Fibroblast of the conjunctiva (primary cell): ENCODE data around the gene INPPL1.
"Not testable (repeated sequence)": the region's sequence is repeated elsewhere in the genome, so short reads cannot be mapped to it uniquely, and the experiment has no call there.

Experiments
- DNase-seq: peaks from one replicate; pipeline ENCODE4 v3.0.0-alpha.2; 2010; ENCODE audit warnings: low read depth

The INPPL1 gene, protein sequence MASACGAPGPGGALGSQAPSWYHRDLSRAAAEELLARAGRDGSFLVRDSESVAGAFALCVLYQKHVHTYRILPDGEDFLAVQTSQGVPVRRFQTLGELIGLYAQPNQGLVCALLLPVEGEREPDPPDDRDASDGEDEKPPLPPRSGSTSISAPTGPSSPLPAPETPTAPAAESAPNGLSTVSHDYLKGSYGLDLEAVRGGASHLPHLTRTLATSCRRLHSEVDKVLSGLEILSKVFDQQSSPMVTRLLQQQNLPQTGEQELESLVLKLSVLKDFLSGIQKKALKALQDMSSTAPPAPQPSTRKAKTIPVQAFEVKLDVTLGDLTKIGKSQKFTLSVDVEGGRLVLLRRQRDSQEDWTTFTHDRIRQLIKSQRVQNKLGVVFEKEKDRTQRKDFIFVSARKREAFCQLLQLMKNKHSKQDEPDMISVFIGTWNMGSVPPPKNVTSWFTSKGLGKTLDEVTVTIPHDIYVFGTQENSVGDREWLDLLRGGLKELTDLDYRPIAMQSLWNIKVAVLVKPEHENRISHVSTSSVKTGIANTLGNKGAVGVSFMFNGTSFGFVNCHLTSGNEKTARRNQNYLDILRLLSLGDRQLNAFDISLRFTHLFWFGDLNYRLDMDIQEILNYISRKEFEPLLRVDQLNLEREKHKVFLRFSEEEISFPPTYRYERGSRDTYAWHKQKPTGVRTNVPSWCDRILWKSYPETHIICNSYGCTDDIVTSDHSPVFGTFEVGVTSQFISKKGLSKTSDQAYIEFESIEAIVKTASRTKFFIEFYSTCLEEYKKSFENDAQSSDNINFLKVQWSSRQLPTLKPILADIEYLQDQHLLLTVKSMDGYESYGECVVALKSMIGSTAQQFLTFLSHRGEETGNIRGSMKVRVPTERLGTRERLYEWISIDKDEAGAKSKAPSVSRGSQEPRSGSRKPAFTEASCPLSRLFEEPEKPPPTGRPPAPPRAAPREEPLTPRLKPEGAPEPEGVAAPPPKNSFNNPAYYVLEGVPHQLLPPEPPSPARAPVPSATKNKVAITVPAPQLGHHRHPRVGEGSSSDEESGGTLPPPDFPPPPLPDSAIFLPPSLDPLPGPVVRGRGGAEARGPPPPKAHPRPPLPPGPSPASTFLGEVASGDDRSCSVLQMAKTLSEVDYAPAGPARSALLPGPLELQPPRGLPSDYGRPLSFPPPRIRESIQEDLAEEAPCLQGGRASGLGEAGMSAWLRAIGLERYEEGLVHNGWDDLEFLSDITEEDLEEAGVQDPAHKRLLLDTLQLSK

DNA sequence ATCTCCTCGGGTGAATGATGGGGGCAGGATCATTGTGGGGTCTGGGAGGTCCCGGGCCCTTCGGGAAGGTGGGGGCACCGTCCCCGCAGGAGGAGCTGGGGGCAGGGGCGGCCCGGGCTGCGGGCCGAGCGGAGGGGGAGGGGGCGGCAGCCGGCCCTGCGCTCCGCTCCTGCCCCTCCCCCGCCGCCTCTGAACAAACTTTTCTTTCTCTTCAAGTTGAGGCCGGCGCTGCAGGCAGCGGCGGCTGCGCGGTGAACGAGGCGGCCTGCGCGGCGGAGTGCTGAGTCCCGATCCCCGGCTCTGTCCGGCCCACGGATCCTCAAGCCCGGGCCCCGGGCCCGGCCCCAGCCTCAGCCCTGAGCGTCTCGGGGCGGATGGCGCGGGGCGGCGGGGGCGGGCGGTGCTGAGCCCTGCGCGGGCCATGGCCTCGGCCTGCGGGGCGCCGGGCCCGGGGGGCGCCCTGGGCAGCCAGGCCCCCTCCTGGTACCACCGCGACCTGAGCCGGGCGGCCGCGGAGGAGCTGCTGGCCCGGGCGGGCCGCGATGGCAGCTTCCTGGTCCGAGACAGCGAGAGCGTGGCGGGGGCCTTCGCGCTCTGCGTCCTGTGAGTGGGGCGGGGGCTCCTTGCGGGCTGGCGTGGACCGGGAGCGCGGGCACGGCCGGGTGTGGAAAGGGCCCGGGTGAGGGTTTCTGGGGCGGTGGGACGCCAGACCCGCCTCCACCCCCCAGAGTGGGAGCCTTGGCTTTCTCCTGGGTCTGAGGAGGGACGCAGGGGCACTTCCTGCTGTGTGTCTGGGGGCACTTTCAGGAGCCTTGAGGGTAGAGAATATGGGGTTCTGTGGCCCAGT lies at the start of gene INPPL1:
INPPL1 (plus strand) TSS at position 204 of the 847 bp plus-strand sequence; CDS start at position 422, 218 bp downstream.
- DNase-seq, result no peak

DNA sequence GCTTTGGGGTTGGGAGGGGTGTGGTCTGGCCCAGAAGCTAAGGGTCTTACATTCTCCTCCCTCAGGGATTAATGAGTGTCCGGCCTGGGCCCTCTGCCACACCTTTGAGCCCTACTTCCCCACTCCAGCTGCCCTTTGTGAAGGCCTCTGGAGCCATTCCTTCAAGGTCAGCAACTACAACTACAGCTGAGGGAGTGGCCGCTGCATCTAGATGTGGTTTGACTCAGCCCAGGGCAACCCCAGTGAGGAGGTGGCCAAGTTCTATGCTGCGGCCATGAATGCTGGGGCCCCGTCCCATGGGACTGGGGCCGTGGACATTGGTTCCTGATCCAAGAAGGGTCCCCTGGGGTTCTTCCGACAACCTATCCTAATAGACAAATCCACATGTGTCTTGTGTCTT lies 46.9 kb upstream of the INPPL1 start:
- DNase-seq, result no peak

DNA sequence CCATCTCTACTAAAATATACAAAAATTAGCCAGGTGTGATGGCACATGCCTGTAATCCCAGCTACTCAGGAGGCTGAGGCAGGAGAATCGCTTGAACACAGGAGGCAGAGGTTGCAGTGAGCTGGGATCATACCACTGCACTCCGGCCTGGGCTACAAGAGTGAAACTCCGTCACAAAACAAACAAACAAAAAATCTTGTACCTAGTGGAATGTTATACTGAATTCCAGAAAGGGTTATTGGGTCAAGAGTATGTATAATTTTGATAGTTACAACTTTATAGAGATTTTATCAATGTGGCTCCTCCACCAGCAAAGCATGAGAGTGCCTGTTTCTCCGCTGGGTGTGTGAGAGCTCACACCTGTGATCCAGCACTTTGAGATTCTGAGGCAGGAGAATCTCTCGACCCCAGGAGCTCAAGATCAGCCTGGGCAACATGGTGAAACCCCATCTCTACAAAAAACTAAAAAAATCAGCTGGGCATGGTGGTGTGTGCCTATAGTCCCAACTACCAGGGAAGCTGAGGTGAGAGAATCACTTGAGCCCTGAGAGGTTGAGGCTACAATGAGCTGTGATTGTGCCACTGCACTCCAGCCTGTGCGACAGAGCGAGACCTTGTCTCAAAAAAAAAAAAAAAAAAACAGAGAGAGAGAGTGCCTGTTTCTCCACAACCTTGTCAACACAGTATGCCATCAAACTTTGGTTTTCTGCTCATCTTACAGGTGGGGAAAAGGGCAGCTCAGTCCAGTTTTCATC lies 45.3 kb upstream of the INPPL1 start:
- no peak for DNase-seq

DNA sequence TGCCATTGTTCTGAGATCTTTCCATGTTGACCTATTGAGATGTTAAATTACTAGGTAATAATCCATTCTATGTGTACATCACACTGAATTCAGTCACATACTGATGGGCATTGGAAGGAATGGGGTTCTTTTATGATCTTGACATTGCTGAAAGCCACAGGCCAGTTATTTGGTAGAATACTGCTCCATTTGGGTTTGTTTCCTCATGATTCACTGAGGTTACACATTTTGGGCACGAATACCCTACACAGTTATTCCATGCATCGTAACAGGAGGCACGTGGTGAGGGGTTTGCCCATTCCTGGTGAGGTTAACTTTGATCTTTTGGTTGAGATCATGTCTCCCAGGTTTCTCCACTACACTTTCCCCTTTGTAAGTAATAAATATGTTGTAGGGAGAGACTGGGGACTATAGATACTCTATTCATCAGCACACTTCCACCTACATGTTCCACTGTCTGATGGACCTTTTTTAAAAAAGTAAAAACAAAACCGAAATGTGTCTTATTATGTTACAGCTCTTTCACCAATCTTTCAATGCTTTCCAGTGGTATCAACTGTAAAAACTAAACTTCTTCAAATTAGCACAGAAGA lies 44.7 kb upstream of the INPPL1 start:
- DNase-seq, result no peak

DNA sequence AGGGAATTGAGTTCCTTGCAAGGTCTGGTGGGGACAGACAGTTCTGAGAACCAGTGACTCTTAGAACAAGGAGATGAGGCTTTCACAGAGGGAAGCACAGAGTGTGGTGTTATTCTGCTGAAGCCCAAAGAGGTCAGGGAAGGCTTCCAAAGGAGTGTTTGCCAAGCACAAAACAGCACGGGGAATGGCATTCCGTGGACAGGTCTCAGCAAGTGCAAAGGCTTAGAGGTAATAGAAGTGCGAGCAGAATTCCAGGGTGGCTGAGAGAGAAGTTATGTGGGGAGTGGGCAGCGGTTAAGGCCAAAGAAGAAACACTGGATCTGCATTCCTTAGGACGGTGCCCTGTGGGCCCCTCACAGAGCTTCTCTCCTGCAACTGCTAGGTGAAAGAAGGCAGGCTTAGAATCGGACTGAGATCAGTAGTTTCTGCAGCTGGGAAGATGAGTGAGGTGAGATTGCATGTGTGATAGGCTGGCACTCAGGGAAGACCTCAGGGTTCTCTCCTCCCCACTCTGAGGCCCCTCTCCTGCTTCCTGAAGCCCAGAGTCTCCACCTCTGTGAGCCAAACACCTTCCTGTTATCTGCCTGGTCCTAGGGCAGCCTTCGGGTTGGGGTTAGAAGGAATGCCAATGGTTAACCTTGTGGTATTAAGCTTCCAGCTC lies 43.5 kb upstream of the INPPL1 start:
- DNase-seq, result not testable (repeated sequence)

DNA sequence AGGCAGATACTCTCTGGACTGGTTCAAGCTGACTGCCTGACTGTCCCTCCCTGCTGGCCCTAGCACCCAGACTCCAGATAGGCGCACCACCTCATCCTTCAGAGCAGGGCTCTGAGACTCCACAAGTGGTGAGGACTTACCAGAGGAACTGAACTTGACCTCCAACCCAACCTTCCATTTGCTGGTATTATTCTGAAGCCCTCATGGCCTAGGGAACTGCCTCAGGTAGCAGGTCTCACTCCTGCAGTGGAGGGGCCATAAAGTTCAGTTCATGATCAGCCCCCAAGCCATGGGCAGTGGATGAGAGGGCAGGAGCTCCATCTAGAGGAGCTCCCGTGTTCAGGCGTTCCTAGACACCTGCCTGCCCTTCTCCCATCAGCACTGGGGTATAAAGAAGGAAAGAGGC lies 43.0 kb upstream of the INPPL1 start:
- DNase-seq, result not testable (repeated sequence)

DNA sequence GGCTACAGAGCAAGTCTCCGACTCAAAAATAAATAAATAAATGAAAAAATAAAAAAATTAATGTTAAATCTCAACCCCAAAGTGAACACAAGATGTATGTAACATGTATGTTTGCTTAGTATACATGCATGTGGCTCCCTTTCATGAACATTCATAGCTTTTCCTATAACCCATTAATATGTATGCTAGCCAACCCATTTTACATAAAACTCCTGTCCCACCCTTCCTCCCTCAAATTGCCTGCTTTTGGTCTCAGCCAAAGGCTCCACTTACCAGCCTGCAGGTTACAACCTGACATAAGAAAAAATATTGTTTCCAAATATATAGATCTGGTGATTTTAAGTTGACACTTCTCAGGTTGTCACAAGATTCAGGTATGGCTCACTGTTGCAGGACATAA lies 36.3 kb upstream of the INPPL1 start:
- DNase-seq, result no peak

DNA sequence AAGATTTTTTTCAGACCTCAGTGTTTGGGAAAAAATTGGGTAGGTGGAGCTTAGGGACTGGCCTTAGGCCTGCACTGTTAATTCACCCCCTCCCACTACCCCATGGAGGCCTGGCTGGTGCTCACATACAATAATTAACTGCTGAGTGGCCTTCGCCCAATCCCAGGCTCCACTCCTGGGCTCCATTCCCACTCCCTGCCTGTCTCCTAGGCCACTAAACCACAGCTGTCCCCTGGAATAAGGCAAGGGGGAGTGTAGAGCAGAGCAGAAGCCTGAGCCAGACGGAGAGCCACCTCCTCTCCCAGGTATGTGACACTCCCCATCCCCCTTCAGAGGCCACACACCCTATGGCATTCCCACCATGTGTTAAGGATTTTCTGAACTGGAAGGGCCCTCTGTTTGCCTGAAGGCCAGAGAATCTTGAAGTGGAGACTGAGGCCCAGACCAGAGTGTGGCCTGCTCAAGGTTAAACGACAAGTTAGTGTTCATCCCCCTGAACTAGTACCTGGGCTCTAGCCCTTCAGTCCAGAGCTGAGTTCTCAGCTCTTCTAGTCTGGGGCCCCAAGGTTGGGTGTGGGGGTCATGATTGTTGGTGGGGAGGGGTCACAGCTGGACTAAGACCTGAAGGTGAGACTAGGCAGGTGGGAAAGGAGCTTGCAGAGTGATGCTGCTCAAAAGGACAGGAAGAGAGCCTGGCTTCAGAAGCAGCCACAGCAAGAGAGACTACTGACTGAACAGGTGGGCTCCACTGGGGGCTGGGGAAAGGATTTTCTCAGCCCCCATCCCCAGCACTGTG lies 34.9 kb upstream of the INPPL1 start:
- no peak for DNase-seq

DNA sequence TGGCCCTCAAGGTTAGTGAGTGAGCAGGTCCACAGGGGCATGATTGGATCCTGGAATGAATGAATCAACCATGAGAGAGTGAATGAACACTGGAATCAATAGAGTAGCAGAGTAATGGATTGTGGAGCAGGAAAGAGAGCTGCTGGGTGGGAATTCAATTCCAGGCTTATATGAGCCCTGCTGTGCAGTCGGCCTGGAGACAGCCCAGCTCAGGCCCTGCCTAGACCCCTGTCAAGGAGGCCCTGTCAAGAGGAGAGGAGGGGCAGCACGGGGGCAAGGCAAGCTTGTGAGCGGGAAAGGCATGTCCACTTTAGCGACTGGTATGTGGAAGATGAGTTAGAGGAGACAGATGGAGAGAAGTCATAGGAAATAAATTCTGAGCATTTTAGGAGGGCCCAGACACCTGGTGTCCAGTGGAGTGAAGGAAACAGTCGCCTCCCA lies 33.9 kb upstream of the INPPL1 start:
- no peak for DNase-seq

DNA sequence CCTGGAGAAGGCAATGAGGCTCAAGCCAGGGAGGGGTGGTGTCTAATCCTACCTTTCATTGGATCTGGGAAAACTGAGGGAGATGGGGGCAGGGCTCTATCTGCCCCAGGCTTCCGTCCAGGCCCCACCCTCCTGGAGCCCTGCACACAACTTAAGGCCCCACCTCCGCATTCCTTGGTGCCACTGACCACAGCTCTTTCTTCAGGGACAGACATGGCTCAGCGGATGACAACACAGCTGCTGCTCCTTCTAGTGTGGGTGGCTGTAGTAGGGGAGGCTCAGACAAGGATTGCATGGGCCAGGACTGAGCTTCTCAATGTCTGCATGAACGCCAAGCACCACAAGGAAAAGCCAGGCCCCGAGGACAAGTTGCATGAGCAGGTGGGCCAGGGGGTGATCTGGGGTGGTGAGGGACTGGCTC lies 32.6 kb upstream of the INPPL1 start, which contains the start of gene FOLR1:
FOLR1 (plus strand) TSS at position 180 of the 421 bp plus-strand sequence; CDS start at position 214, 34 bp downstream.
- no peak for DNase-seq

DNA sequence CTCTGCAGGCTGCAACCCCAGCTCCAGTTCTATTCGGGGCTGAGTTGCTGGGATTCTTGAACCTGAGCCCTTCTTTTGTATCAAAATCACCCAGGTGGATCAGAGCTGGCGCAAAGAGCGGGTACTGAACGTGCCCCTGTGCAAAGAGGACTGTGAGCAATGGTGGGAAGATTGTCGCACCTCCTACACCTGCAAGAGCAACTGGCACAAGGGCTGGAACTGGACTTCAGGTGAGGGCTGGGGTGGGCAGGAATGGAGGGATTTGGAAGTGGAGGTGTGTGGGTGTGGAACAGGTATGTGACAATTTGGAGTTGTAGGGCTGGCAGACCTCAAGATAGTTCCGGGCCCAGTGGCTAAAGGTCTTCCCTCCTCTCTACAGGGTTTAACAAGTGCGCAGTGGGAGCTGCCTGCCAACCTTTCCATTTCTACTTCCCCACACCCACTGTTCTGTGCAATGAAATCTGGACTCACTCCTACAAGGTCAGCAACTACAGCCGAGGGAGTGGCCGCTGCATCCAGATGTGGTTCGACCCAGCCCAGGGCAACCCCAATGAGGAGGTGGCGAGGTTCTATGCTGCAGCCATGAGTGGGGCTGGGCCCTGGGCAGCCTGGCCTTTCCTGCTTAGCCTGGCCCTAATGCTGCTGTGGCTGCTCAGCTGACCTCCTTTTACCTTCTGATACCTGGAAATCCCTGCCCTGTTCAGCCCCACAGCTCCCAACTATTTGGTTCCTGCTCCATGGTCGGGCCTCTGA lies 28.9 kb upstream of the INPPL1 start:
- DNase-seq, result no peak

DNA sequence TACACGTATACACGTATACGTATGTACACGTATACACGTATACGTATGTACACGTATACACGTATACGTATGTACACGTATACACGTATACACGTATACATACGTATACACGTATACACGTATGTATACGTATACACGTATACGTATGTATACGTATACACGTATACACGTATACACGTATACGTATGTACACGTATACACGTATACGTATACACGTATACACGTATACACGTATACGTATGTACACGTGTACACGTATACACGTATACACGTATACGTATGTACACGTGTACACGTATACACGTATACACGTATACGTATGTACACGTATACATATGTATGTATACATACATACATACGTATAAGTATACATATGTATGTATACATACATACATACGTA lies 23.1 kb upstream of the INPPL1 start:
- not testable (repeated sequence) for DNase-seq

DNA sequence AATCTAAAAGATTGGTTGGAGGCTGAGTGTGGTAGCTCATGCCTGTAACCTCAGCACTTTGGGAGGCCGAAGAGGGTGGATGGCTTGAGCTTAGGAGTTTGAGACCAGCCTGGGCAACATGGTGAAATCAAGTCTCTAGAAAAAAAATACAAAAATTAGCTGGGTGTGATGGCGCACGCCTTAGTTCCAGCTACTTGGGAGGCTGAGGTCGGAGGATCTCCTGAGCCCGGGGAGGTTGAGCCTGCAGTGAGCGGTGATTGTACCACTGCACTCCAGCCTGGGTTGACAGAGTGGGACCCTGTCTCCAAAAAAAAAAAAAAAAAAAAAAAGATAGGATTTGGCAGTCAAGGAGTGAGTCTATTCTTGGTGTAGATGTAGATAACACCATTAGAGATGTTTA lies 22.0 kb upstream of the INPPL1 start:
- no peak for DNase-seq

DNA sequence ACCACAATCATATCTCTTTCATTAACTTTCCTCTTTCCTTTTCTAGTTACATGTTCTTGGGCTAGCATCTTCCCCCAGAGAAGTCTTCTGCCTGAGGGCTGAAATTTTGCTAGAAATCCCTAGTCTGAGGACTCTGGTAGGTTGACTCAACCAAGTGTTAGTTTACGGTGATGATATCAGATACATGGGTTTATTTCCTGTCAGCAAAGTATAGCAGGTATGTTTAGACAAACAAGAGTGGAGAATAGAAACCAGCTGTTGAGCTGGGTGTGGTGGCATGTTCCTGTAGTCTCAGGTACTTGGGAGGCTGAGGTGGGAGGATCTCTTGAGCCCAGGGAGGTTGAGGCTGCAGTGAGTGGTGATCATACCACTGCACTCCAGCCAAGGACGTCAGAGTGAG lies 21.4 kb upstream of the INPPL1 start:
- DNase-seq, result no peak

DNA sequence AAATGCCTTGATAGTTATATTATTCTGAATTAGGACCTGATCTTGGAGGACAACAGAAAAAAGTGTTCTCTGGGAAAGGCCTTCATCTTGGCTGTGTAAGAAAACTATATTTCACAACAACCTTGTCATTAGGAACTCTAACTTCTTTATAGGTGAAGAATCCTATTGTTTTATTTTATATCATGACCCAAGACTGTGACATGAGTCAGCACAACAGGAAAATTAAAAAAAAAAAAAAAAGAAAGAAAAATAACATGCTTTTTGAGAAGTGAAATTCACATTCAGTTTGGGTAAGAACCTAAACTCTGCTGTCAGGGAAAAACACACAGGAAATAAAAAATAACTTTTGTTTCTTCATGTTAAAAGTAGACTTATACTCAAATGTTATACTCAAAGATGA lies 19.7 kb upstream of the INPPL1 start:
- no peak for DNase-seq

DNA sequence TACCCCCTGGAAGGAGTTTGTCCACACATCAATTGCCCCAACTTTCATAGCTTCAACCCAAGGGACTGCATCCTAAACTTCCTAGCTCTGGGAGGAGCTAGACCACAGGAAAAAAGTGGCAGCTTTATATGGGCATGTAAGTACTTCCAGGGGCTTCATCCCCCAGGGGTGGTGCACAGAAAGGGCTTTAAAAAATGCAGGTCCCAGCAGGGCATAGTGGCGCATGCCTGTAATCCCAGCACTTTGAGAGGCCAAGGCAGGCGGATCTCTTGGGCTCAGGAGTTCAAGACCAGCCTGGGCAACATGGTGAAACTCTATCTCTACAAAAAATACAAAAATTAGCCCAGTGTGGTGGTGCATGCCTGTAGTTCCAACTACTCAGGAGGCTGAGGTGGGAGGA lies 17.8 kb upstream of the INPPL1 start:
- DNase-seq, result not testable (repeated sequence)

DNA sequence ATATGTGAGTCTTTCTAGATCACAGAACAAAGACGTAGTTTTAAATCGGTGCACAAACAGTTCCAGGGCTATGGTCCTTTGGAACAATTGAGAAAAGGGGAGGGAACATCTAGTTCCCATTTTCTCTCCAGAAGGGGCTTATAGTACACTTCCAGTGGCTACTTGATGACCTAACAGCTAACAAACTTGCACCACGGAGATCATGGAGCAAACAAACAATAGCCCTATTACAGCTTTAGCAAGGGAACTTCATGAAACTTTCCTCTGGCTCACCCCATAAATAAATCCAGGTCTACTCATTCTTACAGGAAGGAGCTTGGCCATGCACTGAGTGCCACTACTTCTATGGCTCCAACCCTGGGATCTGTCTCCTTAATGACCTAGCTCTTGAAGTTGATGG lies 16.3 kb upstream of the INPPL1 start:
- no peak for DNase-seq

DNA sequence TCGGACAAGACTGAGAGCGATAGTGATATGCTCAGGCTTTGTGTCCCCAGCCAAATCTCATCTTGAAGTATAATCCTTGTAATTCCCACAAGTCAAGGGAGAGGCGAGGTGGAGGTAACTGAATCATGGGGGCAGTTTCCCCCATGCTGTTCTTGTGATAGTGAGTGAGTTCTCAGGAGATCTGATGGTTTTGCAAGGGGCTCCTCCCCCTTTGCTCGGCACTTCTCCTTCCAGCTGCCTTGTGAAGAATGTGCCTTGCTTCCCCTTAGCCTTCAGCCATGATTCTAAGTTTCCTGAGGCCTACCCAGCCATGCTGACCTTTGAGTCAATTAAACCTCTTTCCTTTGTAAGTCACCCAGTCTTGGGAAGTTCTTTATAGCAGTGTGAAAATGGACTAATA lies 15.5 kb upstream of the INPPL1 start:
- DNase-seq, result no peak
